ENCODE results near the gene MEGF6.

GRCh38 chr1:3633344-3634058, 22.2 kb upstream of the MEGF6 start:
- TF ChIP-seq CTCF (conservative IDR thresholded peaks at IDR 0.05) (no peak), ZFX (IDR thresholded peaks at IDR 0.05) (no peak)
